SK-N-SH treated with all-trans-retinoic acid at 6 μM for 48 hours (cell line): ENCODE measurements around the gene CTSA.
A peak's percentile ranks its signal among the peaks of the same experiment; 100 is the strongest.

ENCODE experiments used
- ATAC-seq: fragments of 200-7000 bp; cut with Tn5 transposase; 3 replicates; pipeline ENCODE4 v1.9.1; 2020; ENCODE audit warnings: mild to moderate bottlenecking, moderate library complexity
- ARNTL ChIP-seq: fragments of 450-650 bp; formaldehyde crosslinking; IDR thresholded peaks from 2 replicates; pipeline ENCODE4 v1.5.0; 2020; ENCODE audit warnings: low read depth, mild to moderate bottlenecking, moderate library complexity, borderline replicate concordance
- BACH2 ChIP-seq: fragments of 250-450 bp; sonication (Bioruptor Pico); IDR thresholded peaks from 2 replicates; pipeline ENCODE4 v1.9.0; 2021; ENCODE audit warnings: mild to moderate bottlenecking, borderline replicate concordance
- CREB5 ChIP-seq: fragments of 250-450 bp; sonication (Bioruptor Pico); IDR thresholded peaks from 2 replicates; pipeline ENCODE4 v1.5.1; 2020; ENCODE audit warnings: low read depth, mild to moderate bottlenecking, moderate library complexity
- CSDC2 ChIP-seq: fragments of 250-450 bp; sonication (Bioruptor Pico); IDR thresholded peaks from 2 replicates; pipeline ENCODE4 v1.5.0; 2020; ENCODE audit warnings: mild to moderate bottlenecking, moderate library complexity
- ESRRG ChIP-seq: fragments of 250-450 bp; sonication (Bioruptor Pico); IDR thresholded peaks from 2 replicates; pipeline ENCODE4 v1.6.1; 2021; ENCODE audit warnings: mild to moderate bottlenecking
- GLIS3 ChIP-seq: fragments of 250-450 bp; sonication (Bioruptor Pico); IDR thresholded peaks from 2 replicates; pipeline ENCODE4 v1.5.0; 2020; ENCODE audit warnings: mild to moderate bottlenecking, moderate library complexity
- ISL1 ChIP-seq: fragments of 250-450 bp; sonication (Bioruptor Pico); IDR thresholded peaks from 2 replicates; pipeline ENCODE4 v2.1.2; 2022; ENCODE audit warnings: mild to moderate bottlenecking, moderate library complexity
- OSR1 ChIP-seq: fragments of 250-450 bp; sonication (Bioruptor Pico); IDR thresholded peaks from 2 replicates; pipeline ENCODE4 v1.8.0; 2022; ENCODE audit warnings: moderate library complexity, mild to moderate bottlenecking, inconsistent platforms
- PATZ1 ChIP-seq: fragments of 250-450 bp; sonication (Bioruptor Pico); IDR thresholded peaks from 2 replicates; pipeline ENCODE4 v1.8.0; 2020; ENCODE audit warnings: mild to moderate bottlenecking, moderate library complexity, borderline replicate concordance
- POU6F1 ChIP-seq: fragments of 250-450 bp; sonication (Bioruptor Pico); IDR thresholded peaks from 2 replicates; pipeline ENCODE4 v1.8.0; 2021; ENCODE audit warnings: low read depth, mild to moderate bottlenecking, moderate library complexity, borderline replicate concordance
- PPARA ChIP-seq: fragments of 250-450 bp; sonication (Bioruptor Pico); IDR thresholded peaks from 2 replicates; pipeline ENCODE4 v1.5.0; 2020; ENCODE audit warnings: mild to moderate bottlenecking, borderline replicate concordance
- RARB ChIP-seq: fragments of 250-450 bp; sonication (Bioruptor Pico); IDR thresholded peaks from 2 replicates; pipeline ENCODE4 v1.8.0; 2021; ENCODE audit warnings: mild to moderate bottlenecking, moderate library complexity
- TCF4 ChIP-seq: fragments of 250-450 bp; sonication (Bioruptor Pico); IDR thresholded peaks from 2 replicates; pipeline ENCODE4 v1.8.0; 2021; ENCODE audit warnings: mild to moderate bottlenecking, moderate library complexity, borderline replicate concordance
- TOX ChIP-seq: fragments of 250-450 bp; sonication (Bioruptor Pico); IDR thresholded peaks from 2 replicates; pipeline ENCODE4 v1.8.0; 2021; ENCODE audit warnings: mild to moderate bottlenecking, moderate library complexity, borderline replicate concordance
- ZFP30 ChIP-seq: fragments of 450-650 bp; formaldehyde crosslinking; IDR thresholded peaks from 2 replicates; pipeline ENCODE4 v1.5.0; 2022; ENCODE audit warnings: mild to moderate bottlenecking, moderate library complexity
- ZNF565 ChIP-seq: fragments of 450-650 bp; formaldehyde crosslinking; conservative IDR thresholded peaks from 2 replicates; pipeline ENCODE4 v1.5.0; 2020; ENCODE audit warnings: low read depth, mild to moderate bottlenecking, moderate library complexity
- ZNF70 ChIP-seq: fragments of 450-650 bp; formaldehyde crosslinking; IDR thresholded peaks from 2 replicates; pipeline ENCODE4 v1.5.0; 2020; ENCODE audit warnings: mild to moderate bottlenecking, moderate library complexity
- ZNF8 ChIP-seq: fragments of 450-650 bp; formaldehyde crosslinking; IDR thresholded peaks from 2 replicates; pipeline ENCODE4 v1.5.0; 2020; ENCODE audit warnings: mild to moderate bottlenecking, moderate library complexity
- TF ChIP-seq, protein P1 (sequence below): fragments of 250-450 bp; sonication (Bioruptor Pico); IDR thresholded peaks from 2 replicates; pipeline ENCODE4 v1.5.1; 2021; ENCODE audit warnings: mild to moderate bottlenecking, moderate library complexity
- TF ChIP-seq, protein P2 (sequence below): fragments of 250-450 bp; sonication (Bioruptor Pico); IDR thresholded peaks from 2 replicates; pipeline ENCODE4 v1.5.0; 2020; ENCODE audit warnings: mild to moderate bottlenecking, moderate library complexity

CTSA gene

GRCh38 chr20:45878076-45878761 lies 12.9 kb upstream of the CTSA start:
- ATAC-seq: no peak

GRCh38 chr20:45880988-45881788 lies 9.9 kb upstream of the CTSA start, which contains the start of gene ZSWIM1:
Gene ZSWIM1, plus strand, starts transcription at chr20:45881227. Its CDS starts 1,366 bp downstream, at chr20:45882593.
- no peak for TF ChIP-seq BACH2 (CRISPR knock-in tag)
- no peak for TF ChIP-seq ISL1 (CRISPR knock-in tag)
- no peak for TF ChIP-seq ARNTL (CRISPR knock-in tag)
- TF ChIP-seq RARB (CRISPR knock-in tag): no peak
- TF ChIP-seq ZNF565 (CRISPR knock-in tag): no peak
- TF ChIP-seq CSDC2 (CRISPR knock-in tag): no peak
- no peak for TF ChIP-seq PATZ1 (CRISPR knock-in tag)
- no peak for TF ChIP-seq GLIS3 (CRISPR knock-in tag)
- TF ChIP-seq, protein P1, sequence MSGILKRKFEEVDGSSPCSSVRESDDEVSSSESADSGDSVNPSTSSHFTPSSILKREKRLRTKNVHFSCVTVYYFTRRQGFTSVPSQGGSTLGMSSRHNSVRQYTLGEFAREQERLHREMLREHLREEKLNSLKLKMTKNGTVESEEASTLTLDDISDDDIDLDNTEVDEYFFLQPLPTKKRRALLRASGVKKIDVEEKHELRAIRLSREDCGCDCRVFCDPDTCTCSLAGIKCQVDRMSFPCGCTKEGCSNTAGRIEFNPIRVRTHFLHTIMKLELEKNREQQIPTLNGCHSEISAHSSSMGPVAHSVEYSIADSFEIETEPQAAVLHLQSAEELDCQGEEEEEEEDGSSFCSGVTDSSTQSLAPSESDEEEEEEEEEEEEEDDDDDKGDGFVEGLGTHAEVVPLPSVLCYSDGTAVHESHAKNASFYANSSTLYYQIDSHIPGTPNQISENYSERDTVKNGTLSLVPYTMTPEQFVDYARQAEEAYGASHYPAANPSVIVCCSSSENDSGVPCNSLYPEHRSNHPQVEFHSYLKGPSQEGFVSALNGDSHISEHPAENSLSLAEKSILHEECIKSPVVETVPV (CRISPR knock-in tag): no peak
- TF ChIP-seq TOX: no peak
- TF ChIP-seq CREB5: no peak
- no peak for TF ChIP-seq OSR1
- no peak for TF ChIP-seq POU6F1 (CRISPR knock-in tag)
- TF ChIP-seq ESRRG (CRISPR knock-in tag): no peak
- TF ChIP-seq ZNF70: no peak
- ATAC-seq: peak; percentile 99

More at GRCh38 chr20:45878076-45878761, 12.9 kb upstream of the CTSA start:
- TF ChIP-seq GLIS3 (CRISPR knock-in tag) (no peak), ZNF8 (no peak), ESRRG (CRISPR knock-in tag) (no peak), ZNF565 (CRISPR knock-in tag) (no peak), TCF4 (no peak), RARB (CRISPR knock-in tag) (no peak), CSDC2 (CRISPR knock-in tag) (no peak), ISL1 (CRISPR knock-in tag) (no peak), PPARA (no peak), ZNF70 (no peak), ZFP30 (CRISPR knock-in tag) (no peak), BACH2 (CRISPR knock-in tag) (no peak)
- TF ChIP-seq, protein P2, sequence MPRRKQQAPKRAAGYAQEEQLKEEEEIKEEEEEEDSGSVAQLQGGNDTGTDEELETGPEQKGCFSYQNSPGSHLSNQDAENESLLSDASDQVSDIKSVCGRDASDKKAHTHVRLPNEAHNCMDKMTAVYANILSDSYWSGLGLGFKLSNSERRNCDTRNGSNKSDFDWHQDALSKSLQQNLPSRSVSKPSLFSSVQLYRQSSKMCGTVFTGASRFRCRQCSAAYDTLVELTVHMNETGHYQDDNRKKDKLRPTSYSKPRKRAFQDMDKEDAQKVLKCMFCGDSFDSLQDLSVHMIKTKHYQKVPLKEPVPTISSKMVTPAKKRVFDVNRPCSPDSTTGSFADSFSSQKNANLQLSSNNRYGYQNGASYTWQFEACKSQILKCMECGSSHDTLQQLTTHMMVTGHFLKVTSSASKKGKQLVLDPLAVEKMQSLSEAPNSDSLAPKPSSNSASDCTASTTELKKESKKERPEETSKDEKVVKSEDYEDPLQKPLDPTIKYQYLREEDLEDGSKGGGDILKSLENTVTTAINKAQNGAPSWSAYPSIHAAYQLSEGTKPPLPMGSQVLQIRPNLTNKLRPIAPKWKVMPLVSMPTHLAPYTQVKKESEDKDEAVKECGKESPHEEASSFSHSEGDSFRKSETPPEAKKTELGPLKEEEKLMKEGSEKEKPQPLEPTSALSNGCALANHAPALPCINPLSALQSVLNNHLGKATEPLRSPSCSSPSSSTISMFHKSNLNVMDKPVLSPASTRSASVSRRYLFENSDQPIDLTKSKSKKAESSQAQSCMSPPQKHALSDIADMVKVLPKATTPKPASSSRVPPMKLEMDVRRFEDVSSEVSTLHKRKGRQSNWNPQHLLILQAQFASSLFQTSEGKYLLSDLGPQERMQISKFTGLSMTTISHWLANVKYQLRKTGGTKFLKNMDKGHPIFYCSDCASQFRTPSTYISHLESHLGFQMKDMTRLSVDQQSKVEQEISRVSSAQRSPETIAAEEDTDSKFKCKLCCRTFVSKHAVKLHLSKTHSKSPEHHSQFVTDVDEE (CRISPR knock-in tag): no peak
- TF ChIP-seq, protein P1 (CRISPR knock-in tag): no peak
